ENCODE measurements around the gene MAPK8.
A peak's percentile ranks its signal among the peaks of the same experiment; 100 is the strongest.

The MAPK8 gene

DNA sequence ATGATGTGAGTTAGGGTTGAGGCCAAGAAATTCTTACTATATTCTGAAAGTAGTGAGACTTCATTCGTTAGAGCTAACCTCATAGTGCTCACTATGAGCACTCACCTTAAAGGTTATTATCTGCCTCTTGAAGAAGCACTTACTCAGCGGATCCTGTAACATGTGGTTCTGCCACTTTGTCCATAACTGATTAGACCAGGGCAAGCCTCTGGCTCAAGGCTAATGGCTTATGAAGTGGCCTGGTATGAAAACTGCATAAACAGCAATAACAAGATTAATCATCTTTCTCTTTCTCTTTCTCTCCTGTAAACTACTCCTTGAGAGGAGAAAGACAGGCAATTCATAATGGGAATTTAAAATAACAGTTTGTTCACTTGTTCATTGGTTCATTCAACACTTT lies 82.8 kb downstream of the MAPK8 start:
- peak; percentile 3 for DNase-seq

DNA sequence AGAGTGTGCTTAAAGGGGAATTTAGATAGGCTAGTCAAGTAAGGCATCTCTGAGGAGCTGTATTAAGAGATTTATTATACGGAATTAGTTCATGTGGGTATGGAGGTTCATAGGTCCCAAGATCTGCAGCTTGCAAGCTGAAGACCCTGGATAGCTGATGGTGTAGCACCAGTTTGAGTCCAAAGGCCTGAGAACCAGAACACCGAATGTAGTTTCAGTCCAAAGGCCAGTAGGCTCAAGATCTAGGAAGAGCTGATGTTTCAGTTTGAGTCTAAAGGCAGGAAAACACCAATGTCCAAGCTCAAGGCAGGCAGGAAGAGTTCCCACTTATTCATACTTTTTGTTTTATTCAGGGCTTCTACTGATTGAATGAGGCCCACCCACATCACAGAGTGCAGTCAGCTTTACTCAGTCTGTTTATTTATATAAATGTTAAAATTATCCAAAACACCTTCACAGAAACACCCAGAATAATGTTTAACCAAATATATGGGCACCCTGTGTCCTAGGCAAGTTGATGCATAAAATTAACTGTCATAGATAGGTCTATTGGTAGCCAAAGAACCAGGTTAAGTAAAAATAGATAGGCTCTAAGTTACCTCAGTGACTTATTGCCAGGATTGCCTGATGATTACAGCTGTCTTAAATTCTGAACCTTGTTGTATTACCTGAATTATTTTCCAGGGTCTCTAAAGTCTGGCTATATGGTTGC lies 83.5 kb downstream of the MAPK8 start:
- DNase-seq: no peak

DNA sequence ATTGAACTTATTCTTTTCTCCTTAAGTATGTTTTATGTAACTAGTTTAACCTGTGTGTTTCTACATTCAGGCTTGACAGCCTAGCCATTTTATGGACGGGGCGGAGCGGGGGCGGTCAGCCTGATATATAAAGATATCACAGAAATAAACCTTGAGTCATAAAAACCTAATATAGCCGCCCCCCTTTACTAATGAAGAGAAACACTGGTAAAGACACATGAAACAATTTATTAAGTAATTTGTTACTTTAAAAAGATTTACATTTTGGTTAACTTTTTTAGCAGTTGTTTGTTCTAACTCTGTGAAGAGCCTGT lies 84.0 kb downstream of the MAPK8 start:
- DNase-seq: no peak

DNA sequence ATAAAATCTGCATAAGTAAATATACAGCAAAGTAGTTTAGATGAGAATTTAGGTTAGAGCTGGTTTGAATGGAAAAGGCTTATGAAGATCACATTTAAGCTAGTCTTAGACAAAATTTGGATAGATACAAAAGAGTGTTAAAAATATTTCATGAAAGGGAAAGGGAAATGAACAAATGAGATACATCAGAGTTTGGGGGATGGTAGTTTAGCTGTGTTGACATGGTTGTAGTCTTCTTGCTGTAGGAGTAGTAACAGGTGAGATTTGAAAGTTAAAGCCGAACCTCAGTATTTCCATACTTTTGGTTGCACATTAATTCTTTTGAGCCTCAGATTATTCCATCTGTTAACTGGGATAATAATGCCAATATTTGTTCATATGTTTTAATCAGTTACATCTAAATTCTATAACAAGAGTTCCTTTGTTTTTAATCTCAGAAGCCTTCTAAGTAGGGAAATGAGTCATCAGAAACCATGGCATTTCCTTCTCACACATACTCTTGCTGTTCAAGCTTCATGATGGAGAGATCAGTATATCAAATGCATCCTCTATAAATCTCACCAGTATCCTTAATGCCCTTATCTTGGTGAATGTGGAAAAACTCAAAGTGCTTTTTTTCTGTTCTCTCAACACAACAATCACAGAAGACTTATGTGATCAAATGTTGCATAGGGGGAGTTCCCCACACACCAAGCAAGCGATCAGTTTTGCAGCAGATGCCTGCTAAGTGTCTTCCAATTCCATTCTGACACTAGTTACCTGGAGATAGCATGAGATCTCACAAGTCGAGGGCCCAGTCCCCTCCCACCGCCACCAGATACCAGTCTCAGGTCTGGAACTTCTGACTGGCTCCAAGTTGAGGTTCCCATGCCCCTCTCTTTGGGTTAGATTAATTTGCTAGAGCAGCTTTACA lies 84.7 kb downstream of the MAPK8 start:
- no peak for DNase-seq

DNA sequence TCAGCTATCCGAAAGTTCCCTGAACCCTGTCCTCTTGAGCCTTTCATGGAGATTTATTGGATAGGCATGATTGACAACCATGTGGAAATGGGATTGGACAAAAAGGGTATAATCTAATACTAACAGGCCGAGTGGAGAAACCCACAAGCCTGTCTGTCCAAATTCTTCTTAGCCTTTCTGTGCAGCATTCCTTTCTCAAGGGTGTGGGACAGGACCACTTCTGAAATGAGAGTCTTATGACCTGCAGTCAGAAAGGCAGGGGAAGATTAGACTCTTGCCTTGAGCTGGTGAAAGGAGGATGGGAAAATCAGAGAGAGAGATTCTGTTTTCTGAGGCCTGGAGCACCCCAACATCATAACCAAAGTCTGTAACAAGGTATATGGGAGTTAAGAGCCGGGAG lies 85.5 kb downstream of the MAPK8 start:
- DNase-seq: no peak

DNA sequence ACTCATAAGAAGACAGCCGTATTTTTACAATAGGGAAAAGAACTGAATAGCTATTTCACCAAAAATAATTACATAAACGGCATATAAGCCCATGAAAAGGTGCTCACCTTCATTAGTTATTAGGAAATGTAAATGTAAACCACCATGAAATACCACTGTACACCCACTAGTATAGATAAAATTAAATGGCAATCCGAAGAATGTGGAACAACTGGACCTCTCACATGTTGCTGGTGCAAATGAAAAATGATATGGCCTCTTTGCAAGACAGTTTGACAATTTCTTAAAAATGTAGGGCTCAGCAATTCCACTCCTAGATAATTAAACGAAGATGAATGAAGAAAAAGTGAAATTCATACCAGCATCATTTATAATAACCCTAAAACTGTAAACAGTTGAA lies 91.8 kb downstream of the MAPK8 start:
- no peak for DNase-seq

DNA sequence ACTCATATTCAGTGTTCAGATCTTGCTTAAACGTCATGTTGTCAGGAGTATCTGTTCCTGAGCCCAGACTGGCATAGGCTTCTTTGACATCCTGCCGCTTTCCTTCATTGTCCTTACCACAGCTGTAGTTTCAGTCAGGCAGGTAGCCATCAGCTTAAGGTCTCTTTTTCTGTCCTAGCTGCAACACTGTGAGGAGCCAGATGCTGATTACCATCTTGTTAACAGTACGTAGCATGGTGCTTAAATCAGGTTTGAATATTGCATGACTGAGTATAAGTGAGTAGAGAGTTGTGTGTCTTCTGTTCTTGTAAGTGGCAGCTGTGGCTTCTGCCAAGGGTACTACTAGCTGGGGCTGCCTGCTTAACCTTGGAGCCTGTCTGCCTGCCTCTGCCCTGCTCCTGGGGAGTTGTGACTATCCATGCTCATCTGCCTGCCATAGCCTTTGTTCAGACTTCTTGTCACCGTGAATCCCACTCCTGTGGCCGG lies 92.6 kb downstream of the MAPK8 start:
- no peak for DNase-seq

DNA sequence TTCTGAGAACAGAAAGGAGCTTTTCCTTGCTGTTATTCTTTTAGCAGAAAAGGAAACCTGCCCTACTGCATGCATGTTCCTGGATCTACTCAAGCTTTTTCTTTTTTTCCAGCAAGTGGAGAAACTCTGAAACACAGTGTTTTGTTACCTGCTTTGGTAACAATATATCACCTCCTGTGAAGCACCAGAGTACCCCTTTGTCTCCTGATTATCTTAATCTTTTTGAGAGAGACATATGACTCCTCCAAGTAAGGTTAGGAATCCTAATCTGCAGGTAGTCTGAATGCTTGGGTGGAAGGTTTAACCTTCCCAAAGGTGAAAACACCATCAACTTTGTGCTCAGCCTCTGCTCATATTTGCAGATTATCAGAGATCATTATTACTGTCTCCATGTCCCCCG lies 93.1 kb downstream of the MAPK8 start:
- no peak for DNase-seq

DNA sequence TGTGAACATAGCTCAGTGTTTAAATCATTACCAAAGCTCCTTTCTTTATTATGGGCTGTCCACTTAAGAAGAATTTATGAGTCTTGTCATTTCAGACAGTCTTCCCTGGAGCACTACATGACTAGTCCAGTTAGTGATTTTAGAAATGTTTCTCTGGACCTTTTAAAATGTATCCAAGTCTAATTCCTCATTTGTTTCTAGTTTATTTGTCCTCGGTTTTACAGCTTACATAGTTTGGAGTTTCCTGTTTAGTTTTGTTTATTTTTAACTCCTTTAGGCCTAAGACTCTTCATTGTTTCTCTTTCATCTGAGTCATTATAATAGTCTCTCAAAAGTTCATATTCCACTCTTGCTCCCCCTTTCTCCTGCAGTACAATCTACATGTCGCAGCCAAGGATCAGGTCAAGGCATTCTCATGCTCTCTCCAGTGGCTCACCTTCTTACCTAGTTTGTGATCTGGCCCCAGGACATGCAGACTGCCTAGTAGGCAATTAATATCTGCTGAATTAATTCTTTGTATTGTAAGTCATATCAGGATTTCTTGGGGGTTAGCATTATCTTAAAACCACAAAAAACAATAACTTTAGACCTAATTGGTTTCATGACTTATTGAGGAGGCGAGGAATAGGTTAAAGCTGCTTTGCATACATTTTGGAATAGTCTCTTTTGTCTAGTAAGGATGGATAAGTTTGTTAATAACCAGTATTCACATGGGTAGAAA lies 93.8 kb downstream of the MAPK8 start:
- no peak for DNase-seq

DNA sequence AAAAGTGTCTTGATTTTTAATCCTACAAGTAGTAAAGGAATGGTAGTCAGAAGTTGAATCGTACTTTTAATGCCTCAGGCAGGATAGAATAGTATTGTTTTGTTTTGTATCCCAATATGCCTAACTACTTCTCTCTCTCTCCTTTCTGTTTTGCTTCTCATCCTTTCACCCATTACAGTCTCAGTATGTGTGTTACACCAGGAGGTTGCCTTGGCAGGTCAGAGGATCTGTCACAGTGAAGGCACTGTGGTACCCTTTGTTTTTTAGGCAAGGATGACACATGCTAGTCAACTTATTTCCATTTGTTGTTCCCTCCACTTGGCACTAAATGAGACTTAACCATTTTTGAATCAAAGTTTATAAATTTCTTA lies 94.4 kb downstream of the MAPK8 start:
- DNase-seq: no peak

DNA sequence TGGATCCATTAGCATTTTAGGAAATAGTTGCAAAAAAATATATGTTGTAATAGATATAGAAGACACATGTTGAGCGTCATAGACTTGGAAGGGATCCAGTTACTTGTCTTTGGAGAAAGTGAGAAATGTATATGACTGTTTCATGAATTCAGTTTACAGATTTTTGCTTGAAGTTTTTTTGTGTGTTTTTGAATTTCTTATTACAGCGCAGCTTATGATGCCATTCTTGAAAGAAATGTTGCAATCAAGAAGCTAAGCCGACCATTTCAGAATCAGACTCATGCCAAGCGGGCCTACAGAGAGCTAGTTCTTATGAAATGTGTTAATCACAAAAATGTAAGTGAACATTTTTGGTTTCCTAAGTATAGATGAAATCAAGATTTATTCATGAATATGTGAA lies 98.2 kb downstream of the MAPK8 start:
- no peak for DNase-seq

DNA sequence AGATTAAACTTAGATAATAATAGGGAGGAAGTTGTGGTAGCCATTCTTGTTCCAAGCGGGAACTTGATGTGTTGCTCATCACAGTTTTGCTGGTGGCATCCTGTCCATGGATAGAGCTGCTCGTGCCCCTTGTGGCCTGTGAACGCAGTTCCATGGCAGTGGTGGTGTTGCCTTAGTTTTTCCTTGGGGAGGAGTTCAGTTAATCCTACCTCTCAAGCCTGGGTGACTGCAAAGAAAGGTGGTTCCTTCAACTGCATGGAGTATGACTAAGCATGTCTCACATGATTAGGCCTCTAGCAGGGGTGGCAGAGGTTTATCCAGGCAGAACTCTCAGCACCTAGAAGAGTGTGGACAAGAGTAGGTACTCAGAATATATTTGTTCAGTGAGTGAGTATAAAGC lies 99.7 kb downstream of the MAPK8 start:
- no peak for DNase-seq

DNA sequence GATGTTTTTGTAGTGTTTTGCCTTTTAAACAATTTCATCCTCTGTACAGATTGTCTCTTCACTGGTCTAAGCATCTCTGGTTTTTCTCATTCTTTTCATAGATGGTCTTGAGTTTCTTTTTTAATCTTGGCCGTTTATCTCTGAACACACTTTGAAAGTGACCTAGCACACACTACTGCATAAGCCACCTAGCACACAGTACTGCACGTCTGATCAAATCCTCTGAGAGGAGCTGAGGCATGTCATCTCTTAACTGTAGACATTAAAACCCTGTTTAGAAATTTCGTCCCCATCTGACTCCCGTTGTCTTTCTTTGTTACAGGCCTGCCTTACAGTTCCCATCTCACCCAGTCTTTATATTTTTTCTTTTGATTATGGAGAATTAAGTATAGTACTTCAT lies 100.2 kb downstream of the MAPK8 start:
- DNase-seq: no peak

DNA sequence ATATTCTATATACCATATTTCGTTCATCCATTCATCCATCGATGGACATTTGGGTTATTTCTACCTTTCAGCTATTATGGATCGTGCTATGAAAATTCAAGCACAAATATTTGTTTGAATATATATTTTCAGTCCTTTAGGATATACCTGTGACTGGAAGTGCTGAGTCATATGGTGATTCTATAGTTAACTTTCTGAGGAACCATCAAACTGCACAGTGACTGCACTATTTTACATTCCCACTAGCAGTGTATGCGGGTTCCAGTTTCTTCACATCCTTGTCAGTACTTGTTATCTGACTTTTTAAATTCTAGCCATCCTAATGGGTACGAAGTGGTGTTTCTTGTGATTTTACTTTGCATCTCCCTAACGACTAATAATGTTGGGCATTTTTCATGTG lies 104.0 kb downstream of the MAPK8 start:
- no peak for DNase-seq

DNA sequence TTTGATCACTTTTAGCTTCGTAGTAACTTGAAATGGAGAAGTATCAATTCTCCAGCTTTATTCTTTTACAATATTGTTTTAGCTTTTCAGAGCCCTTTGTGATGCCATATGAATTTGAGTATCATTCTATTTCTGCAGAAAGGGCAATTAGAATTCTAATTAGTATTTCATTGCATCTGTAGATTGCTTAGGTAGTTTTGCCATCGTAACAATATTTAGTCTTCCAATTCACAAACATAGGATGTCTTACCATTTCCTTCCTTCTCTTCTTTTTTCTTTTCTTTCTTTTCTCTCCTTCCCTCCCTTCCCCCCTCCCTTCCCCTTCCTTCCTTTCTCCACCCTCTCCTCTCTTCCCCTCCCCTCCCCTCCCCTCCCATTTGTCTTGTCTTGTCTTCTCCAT lies 105.0 kb downstream of the MAPK8 start:
- DNase-seq: no peak

DNA sequence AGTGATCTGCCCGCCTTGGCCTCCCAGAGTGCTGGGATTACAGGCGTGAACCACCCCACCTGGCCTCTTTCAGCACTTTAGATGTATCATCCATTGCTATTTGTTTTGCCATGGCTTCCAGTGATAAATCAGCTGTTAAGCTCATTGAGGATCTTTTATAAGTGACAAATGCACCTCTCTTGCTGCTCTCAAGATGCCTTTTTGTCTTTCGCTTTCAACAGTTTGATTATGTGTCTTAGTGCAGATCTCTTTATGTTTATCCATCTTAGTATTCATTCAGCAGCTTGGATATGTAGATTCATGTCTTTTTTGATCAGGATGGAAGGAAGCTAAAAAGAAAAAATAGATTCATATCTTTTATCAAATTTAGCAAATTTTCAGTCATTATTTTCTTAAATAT lies 105.6 kb downstream of the MAPK8 start:
- no peak for DNase-seq

DNA sequence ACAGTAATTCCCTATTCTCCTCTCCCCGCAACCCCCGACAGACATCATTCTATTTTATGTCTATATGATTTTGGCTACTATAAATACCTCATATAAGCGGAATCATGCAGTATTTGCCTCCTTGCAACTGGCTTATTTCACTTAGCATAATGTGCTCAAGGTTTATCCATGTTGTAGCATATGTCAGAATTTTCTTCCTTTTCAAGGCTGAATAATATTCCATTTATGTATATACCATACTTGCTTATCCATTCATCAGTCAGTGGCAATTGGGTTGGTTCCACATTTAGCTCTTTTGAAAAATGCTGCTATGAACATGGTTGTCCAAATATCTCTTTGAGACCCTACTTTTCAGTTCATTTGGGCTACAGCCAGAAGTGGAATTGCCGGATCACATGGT lies 106.5 kb downstream of the MAPK8 start:
- DNase-seq: no peak

DNA sequence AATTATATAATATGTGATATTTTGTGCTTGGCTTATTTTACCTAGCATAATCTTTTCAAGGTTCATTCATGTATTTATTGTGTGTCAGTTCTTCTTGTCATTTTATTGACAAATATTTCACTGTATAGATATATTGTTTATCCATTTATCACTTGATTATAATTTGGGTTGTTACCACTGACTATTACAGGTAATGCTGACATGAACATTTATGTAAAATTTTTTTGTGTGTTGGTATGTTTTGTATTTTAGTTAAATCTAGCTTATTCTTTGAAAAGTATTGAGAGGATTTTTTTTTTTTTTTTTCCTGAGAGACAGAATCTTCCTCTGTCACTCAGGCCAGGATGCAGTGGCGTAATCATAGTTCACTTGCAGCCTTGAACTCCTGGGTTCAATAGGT lies 107.7 kb downstream of the MAPK8 start:
- no peak for DNase-seq

DNA sequence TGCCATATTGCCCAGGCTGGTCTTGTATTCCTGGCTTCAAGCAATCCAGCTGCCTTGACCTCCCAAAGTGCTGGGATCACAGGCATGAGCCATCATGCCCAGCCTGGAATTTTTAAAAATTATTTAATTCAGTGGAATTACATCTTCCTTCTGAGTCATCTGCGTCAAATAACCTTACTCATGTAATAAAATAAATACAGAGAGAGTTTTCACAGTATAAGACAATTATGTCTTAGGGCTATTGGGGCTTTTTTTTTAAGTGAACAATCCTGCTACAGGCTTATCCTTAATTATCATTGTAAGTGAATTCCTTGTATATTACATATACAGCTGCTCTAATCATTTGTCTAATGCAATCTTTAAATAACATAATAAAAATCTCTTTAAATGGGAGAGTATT lies 108.3 kb downstream of the MAPK8 start:
- no peak for DNase-seq

DNA sequence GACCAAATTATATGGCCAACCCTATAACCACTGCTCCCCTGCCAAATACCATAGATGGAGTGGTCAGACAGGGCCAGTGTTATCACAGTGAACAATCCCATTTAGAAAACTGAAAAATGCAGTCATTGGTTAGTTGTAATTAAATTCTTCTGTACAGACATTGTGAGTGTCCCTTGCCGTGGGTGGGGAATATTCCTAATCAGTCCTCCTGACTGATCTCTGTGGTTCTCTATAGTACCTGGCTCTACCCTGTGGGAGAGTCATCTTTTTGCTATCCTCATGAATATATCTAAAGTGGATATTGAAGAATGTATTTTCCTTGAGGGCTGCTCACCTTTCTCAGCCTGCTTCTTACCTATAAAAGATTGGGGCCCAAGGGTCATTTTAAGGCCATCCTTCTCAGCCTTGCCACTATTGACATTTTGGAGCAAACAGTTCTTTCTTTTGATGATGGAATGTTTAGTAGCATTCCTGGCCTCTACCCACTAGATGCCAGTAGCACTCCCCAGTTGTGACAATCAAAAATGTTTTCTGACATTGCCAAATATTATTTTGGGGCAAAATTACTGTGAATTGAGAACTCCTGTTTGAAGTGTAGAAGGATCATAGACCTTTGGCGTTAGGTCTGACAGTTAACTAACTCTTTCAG lies 110.2 kb downstream of the MAPK8 start:
- DNase-seq: no peak

DNA sequence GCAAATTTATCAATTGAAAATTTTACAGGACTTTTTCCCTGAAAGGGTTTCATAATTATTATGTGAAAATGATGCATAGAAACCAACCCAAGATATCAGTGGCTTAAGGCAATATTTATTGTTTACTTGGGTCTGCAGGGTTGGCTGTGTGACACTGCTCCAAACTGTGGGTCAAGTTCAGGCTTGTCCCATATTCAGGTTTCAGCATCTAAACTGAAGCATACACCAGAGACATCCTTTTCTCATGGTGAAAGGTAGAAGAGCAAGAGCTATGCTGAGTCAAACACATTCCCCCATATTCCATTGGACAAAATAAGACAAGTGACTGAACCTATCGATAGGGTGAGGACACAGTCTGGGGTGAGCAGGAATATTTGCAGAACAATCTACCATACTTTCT lies 110.9 kb downstream of the MAPK8 start:
- no peak for DNase-seq

DNA sequence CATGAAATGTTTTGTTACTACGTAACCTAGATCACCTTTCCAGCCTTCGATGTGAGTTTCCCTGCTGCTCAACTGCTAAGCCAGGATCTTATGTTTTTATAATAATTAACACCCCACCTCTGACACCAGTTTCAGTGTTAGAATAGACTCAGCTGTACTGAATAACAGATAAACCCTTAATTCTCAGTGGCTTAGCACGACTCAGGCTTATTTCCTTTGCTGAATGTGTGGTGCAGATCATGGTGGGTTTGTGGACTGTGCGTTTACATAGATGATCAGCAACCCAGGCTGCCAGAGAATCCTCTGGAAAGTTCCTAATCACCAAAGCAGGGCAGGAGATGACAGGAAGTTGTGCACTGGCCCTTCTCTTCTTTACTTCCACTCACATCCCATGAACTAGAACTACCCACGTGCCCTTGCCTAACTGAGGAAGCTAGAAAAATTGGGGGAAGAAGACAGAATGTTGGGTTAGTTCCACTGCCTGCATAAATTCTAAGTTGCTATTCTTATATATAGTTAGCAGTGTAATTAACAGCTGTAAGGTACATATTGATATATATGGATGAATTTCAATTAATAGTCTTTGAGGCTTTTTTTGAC lies 111.8 kb downstream of the MAPK8 start:
- DNase-seq: no peak

DNA sequence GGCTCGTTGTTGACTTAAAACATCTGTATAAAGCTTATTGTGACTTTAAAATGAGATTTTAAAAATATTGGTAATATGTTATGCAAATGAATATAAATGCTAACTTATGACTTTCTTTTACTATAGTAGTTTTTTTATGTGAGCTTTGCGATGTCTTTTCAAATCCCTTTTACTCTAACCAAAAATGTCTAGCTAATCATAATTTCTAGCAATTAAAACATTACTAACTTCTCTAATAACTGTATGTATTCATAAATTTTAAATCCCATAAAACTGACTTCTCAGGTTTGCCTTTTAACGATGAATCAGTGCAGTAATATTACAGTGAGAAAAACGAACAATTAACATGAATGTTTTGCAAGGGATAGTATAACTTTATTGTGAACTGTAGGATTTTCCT lies 113.2 kb downstream of the MAPK8 start:
- DNase-seq: no peak

Data from NCI-H510A (cell line).